Endothelial cell of umbilical vein (primary cell): ENCODE data around the gene CD48. TPM values are rescaled to one million over a fixed set of nuclear protein-coding genes. Genes with fewer than 3 reads are reported as not detected.

Experiments used
- BruUV-seq: library from RNA; stranded (reverse); fragments of 400-500 nt; replicated peaks from 2 replicates; lab custom pipeline; 2021; lab: Mats Ljungman, UMichigan
- CTCF ChIA-PET: fragments of 300-600, 350-600 bp; sonication (Branson Sonifier 250); formaldehyde crosslinking; loops from one replicate; lab custom pipeline; 2021; ENCODE audit warnings: antibody characterized with exemption, inconsistent platforms; lab: Charles Lee
- POLR2A ChIA-PET: fragments of 300-600, 350-600 bp; sonication (Branson Sonifier 250); formaldehyde crosslinking; loops from one replicate; lab custom pipeline; 2021; ENCODE audit warnings: antibody characterized with exemption, inconsistent platforms; lab: Charles Lee
- DNase-seq: peaks from one replicate; pipeline ENCODE4 v3.0.0-alpha.2; 2011; ENCODE audit warnings: low read depth, low spot score
- FAIRE-seq: peaks from 2 replicates; lab custom pipeline; 2011; peaks lifted over from hg19 to GRCh38; lab: Jason Lieb, UNC
- H2AFZ ChIP-seq: 2 replicates; pipeline ENCODE4 v1.6.0; 2012; ENCODE audit warnings: low read depth, low read length, control low read depth, inconsistent platforms
- H3K27ac ChIP-seq: 2 replicates; pipeline ENCODE4 v1.5.1; 2011; ENCODE audit warnings: low read depth, mild to moderate bottlenecking, control low read depth, low read length, moderate library complexity; ENCODE audit not compliant: insufficient read depth
- H3K27me3 ChIP-seq, 2 experiments: 2 replicates each; pipeline versions ENCODE4 v1.6.0 to v1.6.1; 2011; ENCODE audit warnings: low read length in 2 of 2, mixed read lengths in 1 of 2; ENCODE audit not compliant: control insufficient read depth in 2 of 2, insufficient read depth in 2 of 2
- H3K36me3 ChIP-seq, 2 experiments: 2 replicates in 1 of 2; 3 replicates in 1 of 2; pipeline ENCODE4 v1.5.1; 2011; ENCODE audit warnings: low read length in 2 of 2, mild to moderate bottlenecking in 1 of 2, moderate library complexity in 1 of 2; ENCODE audit not compliant: control insufficient read depth in 2 of 2, insufficient read depth in 2 of 2; ENCODE audit errors: extremely low read depth in 1 of 2
- H3K4me1 ChIP-seq: 3 replicates; pipeline ENCODE4 v1.5.1; 2011; ENCODE audit warnings: mild to moderate bottlenecking, low read length; ENCODE audit not compliant: control insufficient read depth, insufficient read depth; ENCODE audit errors: extremely low read depth
- H3K4me2 ChIP-seq: 2 replicates; pipeline ENCODE4 v1.6.1; 2011; ENCODE audit warnings: low read length, control low read depth, mixed read lengths; ENCODE audit not compliant: insufficient read depth
- H3K4me3 ChIP-seq, 3 experiments: fragments of 200-600 bp in 1 of 3; sonication (generic), shearing (Covaris generic) in 1 of 3; replicated peaks in 1 of 3; 2 replicates each; pipeline ENCODE4 v1.5.1; 2011 to 2016; ENCODE audit warnings: control low read depth in 3 of 3, low read length in 3 of 3, mild to moderate bottlenecking in 2 of 3, inconsistent platforms in 1 of 3, low read depth in 1 of 3, moderate library complexity in 1 of 3; ENCODE audit not compliant: insufficient read depth in 1 of 3
- H3K79me2 ChIP-seq: 2 replicates; pipeline ENCODE4 v1.6.0; 2012; ENCODE audit warnings: low read length, inconsistent platforms; ENCODE audit not compliant: control insufficient read depth, insufficient read depth
- H3K9ac ChIP-seq: replicated peaks from 2 replicates; pipeline ENCODE3; 2011; ENCODE audit warnings: low read length, control low read depth; ENCODE audit not compliant: insufficient read depth; ENCODE audit errors: extremely low read depth
- H3K9me1 ChIP-seq: replicated peaks from 3 replicates; pipeline ENCODE4 v1.6.0; 2011; ENCODE audit warnings: mild to moderate bottlenecking, low read length; ENCODE audit not compliant: control insufficient read depth, insufficient read depth; ENCODE audit errors: extremely low read depth
- H3K9me3 ChIP-seq: replicated peaks from 2 replicates; pipeline ENCODE4 v1.5.1; 2012; ENCODE audit warnings: low read length, inconsistent platforms; ENCODE audit not compliant: control insufficient read depth, insufficient read depth
- H4K20me1 ChIP-seq: replicated peaks from 2 replicates; pipeline ENCODE3; 2011; ENCODE audit warnings: mild to moderate bottlenecking, low read length; ENCODE audit not compliant: control insufficient read depth, insufficient read depth; ENCODE audit errors: extremely low read depth
- CTCF ChIP-seq, 2 donors: IDR thresholded peaks; 1 replicate in 1 of 2; 2 replicates in 1 of 2; pipeline ENCODE4 v1.5.1; 2011; ENCODE audit warnings: low read length in 2 of 2, mild to moderate bottlenecking in 2 of 2, moderate library complexity in 2 of 2, control low read depth in 1 of 2, inconsistent platforms in 1 of 2, low read depth in 1 of 2; ENCODE audit not compliant: insufficient read depth in 1 of 2; ENCODE audit errors: extremely low read depth in 1 of 2
- EZH2 ChIP-seq: IDR thresholded peaks from 2 replicates; pipeline ENCODE4 v1.6.1; 2012; ENCODE audit warnings: borderline replicate concordance, low read depth, mild to moderate bottlenecking, moderate library complexity, low read length, inconsistent platforms; ENCODE audit not compliant: severe bottlenecking
- FOS ChIP-seq: IDR thresholded peaks from 2 replicates; pipeline ENCODE4 v1.6.1; 2011; ENCODE audit warnings: mild to moderate bottlenecking, low read length, moderate library complexity, borderline replicate concordance; ENCODE audit not compliant: insufficient read depth
- JUN ChIP-seq: IDR thresholded peaks from 2 replicates; pipeline ENCODE4 v1.6.1; 2011; ENCODE audit warnings: borderline replicate concordance, low read depth; ENCODE audit not compliant: insufficient read length, insufficient read depth
- MAX ChIP-seq: IDR thresholded peaks from 2 replicates; pipeline ENCODE4 v1.6.1; 2011; ENCODE audit not compliant: insufficient read depth, insufficient read length
- MYC ChIP-seq: IDR thresholded peaks from one replicate; pipeline ENCODE4 v1.6.1; 2011; ENCODE audit warnings: mild to moderate bottlenecking, low read depth, low read length
- POLR2AphosphoS5 ChIP-seq: IDR thresholded peaks from 2 replicates; pipeline ENCODE4 v1.6.1; 2012; ENCODE audit warnings: low read depth, mild to moderate bottlenecking, control low read depth, low read length, moderate library complexity; ENCODE audit not compliant: insufficient read depth
- dilution Hi-C: fragments of 300-500 bp; cut with MboI; formaldehyde crosslinking; loops from one replicate; pipeline ENCODE4 v1.15.0; 2019; ENCODE audit warnings: low sequenced_read_pairs; ENCODE audit not compliant: extremely low pct_ligation_motif_present
- intact Hi-C: fragments of 100-400 bp; cut with micrococcal nuclease; formaldehyde crosslinking; loops from one replicate; pipeline ENCODE4 v1.10.0; 2022
- polyA plus RNA-seq, 4 experiments: library from polyadenylated mRNA; depleted of rRNA in 3 of 4; stranded (reverse) in 3 of 4; unstranded in 1 of 4; fragments of >200 nt; gene quantifications; 2 replicates each; pipeline versions ENCODE4 v1.2.1 to v1.2.3, GENCODE V29; 2011 to 2012; ENCODE audit warnings: missing spikeins in 1 of 4
- total RNA-seq: library from RNA; stranded (reverse); gene quantifications from 2 replicates; pipeline ENCODE4 v1.2.3, GENCODE V29; 2021

The CD48 gene
- total and polyA plus RNA-seq, 2 donors (not counting 3 experiments of a cell fraction or from before 2014, with no cell fraction given), result not detected

GRCh38 chr1:160667896-160668295, 43.7 kb downstream of the CD48 start:
- no peak for FAIRE-seq
- Histone ChIP-seq H3K4me2 (no peak overlapping the region), H3K9me3 (no peaks in the 10 kb centered on the region), H3K9ac (no peak overlapping the region), H3K4me1 (no peaks in the 10 kb centered on the region), H3K79me2 (no peaks in the 10 kb centered on the region), H3K4me3 (no peak overlapping the region), H3K27me3 (peaks cover 0 to 4% of the 10 kb centered on the region in 2 experiments), H2AFZ (no peak overlapping the region), H4K20me1 (no peaks in the 10 kb centered on the region), H3K27ac (no peak overlapping the region), H3K36me3 (no peaks in the 10 kb centered on the region), H3K9me1 (no peaks in the 10 kb centered on the region)
- intact Hi-C loops, result no loop called here
- TF ChIP-seq CTCF (IDR thresholded peaks at IDR 0.05; ENCODE audit: extremely low read depth in 1 of 2, insufficient read depth in 1 of 2, low read depth in 1 of 2, low read length in 2 of 2) (no peak), POLR2AphosphoS5 (no peak), MAX (no peak), EZH2 (no peak), JUN (no peak), FOS (no peak), MYC (no peak)
- CTCF ChIA-PET, result no interaction called here
- dilution Hi-C loops, result no loop called here
- POLR2A ChIA-PET, result no interaction called here
- no TSS peak for BruUV-seq
- DNase-seq, result no peak
